Measurements from ENCODE around the gene ELAC1.
"Not testable (repeated sequence)": the region's sequence is repeated elsewhere in the genome, so short reads cannot be mapped to it uniquely, and the experiment has no call there.

ELAC1 gene

DNA sequence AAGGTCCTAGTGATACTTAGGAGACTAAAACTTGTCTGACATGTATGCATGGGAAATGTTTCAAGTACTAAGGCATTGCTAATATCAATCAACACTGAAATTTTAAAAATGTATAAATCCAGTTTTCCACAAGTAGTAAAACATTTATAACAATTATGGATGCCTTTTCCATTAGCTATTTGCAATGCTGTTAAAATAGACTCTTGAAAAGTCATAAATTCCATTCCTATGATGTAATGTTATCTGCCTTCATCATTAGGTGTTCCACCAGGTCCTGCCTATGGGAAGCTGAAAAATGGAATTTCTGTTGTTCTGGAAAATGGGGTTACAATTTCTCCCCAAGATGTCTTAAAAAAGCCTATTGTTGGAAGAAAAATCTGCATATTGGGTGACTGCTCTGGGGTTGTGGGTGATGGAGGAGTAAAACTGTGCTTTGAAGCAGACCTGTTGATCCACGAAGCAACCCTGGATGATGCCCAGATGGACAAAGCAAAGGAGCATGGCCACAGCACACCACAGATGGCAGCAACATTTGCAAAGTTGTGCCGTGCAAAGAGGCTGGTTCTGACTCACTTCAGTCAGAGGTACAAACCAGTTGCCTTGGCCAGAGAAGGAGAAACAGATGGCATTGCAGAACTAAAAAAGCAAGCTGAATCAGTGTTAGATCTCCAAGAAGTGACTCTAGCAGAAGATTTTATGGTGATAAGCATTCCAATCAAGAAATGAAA is 18.7 kb downstream of the ELAC1 start:
- TF ChIP-seq, protein P1, sequence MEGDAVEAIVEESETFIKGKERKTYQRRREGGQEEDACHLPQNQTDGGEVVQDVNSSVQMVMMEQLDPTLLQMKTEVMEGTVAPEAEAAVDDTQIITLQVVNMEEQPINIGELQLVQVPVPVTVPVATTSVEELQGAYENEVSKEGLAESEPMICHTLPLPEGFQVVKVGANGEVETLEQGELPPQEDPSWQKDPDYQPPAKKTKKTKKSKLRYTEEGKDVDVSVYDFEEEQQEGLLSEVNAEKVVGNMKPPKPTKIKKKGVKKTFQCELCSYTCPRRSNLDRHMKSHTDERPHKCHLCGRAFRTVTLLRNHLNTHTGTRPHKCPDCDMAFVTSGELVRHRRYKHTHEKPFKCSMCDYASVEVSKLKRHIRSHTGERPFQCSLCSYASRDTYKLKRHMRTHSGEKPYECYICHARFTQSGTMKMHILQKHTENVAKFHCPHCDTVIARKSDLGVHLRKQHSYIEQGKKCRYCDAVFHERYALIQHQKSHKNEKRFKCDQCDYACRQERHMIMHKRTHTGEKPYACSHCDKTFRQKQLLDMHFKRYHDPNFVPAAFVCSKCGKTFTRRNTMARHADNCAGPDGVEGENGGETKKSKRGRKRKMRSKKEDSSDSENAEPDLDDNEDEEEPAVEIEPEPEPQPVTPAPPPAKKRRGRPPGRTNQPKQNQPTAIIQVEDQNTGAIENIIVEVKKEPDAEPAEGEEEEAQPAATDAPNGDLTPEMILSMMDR (IDR thresholded peaks at IDR 0.05; ENCODE audit: unreplicated experiment in 3 of 3), result no peak
- Mint-ChIP-seq H3K4me1 (no peaks in the 10 kb centered on the region), H3K27me3 (ENCODE audit: low read depth) (no peaks in the 10 kb centered on the region), H3K9me3 (no peaks in the 10 kb centered on the region), H3K36me3 (ENCODE audit: low read depth) (peaks cover 43% of the 10 kb centered on the region), H3K27ac (no peak overlapping the region), H3K4me3 (no peak overlapping the region)

DNA sequence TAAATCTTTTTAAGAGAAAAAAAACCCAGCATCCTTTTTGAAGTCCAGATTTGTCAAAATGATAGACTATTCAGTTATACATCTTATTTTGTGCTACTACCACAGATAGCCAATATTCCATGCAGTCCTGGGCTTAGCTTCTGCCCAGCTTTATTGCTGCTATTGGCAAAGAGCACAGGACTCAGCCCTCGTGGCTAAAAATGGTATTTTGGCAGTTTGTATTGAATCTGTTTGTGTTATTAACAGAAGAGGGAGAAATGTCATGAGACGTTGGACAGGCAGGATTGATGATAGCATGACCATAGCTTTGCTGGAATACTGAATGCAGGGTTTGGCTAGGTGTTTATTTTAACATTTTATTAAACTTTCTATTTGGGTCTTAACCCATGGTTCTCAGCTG is 19.4 kb downstream of the ELAC1 start:
- Mint-ChIP-seq H3K36me3 (ENCODE audit: low read depth) (peaks cover 41% of the 10 kb centered on the region), H3K4me3 (no peak overlapping the region), H3K27me3 (ENCODE audit: low read depth) (no peaks in the 10 kb centered on the region), H3K4me1 (peaks cover 5% of the 10 kb centered on the region), H3K27ac (no peak overlapping the region), H3K9me3 (no peaks in the 10 kb centered on the region)
- TF ChIP-seq, protein P1 (IDR thresholded peaks at IDR 0.05; ENCODE audit: unreplicated experiment in 3 of 3), result no peak

DNA sequence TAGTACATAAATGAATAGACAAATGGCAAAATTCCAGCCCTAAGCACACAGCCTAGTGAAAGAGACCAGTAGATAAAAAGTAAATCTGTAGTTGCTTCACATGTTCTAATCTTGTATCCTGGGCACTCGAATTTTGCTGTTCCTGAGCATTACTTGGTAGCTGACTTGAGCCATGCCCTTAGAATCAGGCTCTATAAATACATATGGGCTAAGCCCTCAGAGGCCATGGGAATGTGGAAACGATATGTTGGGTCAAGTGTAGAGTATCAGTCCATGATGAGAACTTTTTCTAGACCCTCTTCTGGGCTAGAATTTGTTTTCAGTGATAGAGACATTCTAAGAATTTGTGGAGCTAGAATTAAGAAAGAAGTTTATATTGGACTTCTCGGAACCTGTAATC is 21.9 kb downstream of the ELAC1 start:
- TF ChIP-seq, protein P1 (IDR thresholded peaks at IDR 0.05; ENCODE audit: unreplicated experiment in 3 of 3), result no peak
- H3K4me1 Mint-ChIP-seq, result peaks cover 10% of the 10 kb centered on the region
- no peaks in the 10 kb centered on the region for H3K27me3 Mint-ChIP-seq (ENCODE audit: low read depth)
- no peak overlapping the region for H3K4me3 Mint-ChIP-seq
- peaks cover 30% of the 10 kb centered on the region for H3K36me3 Mint-ChIP-seq (ENCODE audit: low read depth)
- no peak overlapping the region for H3K27ac Mint-ChIP-seq
- H3K9me3 Mint-ChIP-seq, result no peaks in the 10 kb centered on the region

DNA sequence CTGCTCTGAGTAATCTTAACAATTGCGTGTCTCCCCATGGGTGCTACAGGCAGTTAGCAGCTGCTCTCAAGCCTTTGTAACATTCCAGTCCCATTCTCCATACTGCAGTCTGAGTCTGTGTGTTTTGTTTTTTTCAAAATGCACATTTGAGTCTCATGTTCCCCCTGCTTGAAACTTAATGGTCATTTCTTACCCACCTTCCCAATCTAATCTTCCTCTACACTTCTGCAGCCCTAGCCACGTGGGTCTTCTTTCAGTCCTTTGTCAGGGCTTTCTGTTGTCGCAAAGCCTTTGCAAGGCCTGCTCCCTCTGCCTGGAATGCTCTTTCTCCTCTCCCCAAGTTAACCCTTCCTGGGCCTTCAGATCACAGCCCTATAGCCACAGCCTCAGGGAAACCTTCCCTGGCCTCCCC is 24.5 kb downstream of the ELAC1 start:
- Mint-ChIP-seq H3K4me1 (peaks cover 10% of the 10 kb centered on the region), H3K36me3 (ENCODE audit: low read depth) (peaks cover 7% of the 10 kb centered on the region), H3K4me3 (no peak overlapping the region), H3K9me3 (peaks cover 3% of the 10 kb centered on the region), H3K27me3 (ENCODE audit: low read depth) (no peaks in the 10 kb centered on the region), H3K27ac (peak overlapping the region; percentile 15 to 46 (median 30))
- TF ChIP-seq, protein P1 (IDR thresholded peaks at IDR 0.05; ENCODE audit: unreplicated experiment in 3 of 3), result no peak

DNA sequence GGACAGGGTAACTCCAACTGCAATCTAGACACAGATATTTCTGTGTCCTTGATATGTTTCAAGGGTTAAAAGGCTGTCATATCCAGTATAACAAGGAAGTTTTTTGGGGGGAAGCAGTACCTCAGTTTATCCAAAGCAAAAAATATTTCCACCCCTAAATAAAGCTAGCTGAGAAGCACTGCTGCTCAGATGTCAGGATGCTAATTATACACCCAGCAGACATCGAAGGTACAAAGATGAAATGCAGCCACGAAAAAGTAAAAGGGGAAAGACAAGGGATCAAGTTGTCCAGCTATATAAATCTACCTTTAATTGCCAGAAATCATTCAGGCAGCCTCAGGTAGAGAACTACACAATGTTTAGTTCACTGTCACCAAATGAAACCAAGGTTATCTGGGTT is 26.2 kb downstream of the ELAC1 start:
- Mint-ChIP-seq H3K4me3 (no peak overlapping the region), H3K4me1 (peaks cover 10% of the 10 kb centered on the region), H3K9me3 (peaks cover 3% of the 10 kb centered on the region), H3K36me3 (ENCODE audit: low read depth) (no peaks in the 10 kb centered on the region), H3K27ac (no peak overlapping the region), H3K27me3 (ENCODE audit: low read depth) (no peaks in the 10 kb centered on the region)
- TF ChIP-seq, protein P1 (IDR thresholded peaks at IDR 0.05; ENCODE audit: unreplicated experiment in 3 of 3), result no peak

DNA sequence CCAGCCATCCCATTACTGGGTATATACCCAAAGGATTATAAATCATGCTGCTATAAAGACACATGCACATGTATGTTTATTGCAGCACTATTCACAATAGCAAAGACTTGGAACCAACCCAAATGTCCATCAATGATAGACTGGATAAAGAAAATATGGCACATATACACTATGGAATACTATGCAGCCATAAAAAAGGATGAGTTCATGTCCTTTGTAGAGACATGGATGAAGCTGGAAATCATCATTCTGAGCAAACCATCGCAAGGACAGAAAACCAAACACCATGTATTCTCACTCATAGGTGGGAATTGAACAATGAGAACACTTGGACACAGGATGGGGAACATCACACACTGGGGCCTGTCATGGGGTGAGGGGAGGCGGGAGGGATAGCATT is 35.3 kb downstream of the ELAC1 start:
- not testable (repeated sequence) for H3K27ac Mint-ChIP-seq; H3K4me3 Mint-ChIP-seq; H3K27me3 Mint-ChIP-seq (ENCODE audit: low read depth); H3K4me1 Mint-ChIP-seq
- H3K9me3 Mint-ChIP-seq, result peaks cover 21% of the 10 kb centered on the region
- peaks cover 11% of the 10 kb centered on the region for H3K36me3 Mint-ChIP-seq (ENCODE audit: low read depth)
